ENCODE data around the gene DACH1.

GRCh38 chr13:71852736-71853135 lies 14.3 kb downstream of the DACH1 start:
- TF ChIP-seq, protein P1, sequence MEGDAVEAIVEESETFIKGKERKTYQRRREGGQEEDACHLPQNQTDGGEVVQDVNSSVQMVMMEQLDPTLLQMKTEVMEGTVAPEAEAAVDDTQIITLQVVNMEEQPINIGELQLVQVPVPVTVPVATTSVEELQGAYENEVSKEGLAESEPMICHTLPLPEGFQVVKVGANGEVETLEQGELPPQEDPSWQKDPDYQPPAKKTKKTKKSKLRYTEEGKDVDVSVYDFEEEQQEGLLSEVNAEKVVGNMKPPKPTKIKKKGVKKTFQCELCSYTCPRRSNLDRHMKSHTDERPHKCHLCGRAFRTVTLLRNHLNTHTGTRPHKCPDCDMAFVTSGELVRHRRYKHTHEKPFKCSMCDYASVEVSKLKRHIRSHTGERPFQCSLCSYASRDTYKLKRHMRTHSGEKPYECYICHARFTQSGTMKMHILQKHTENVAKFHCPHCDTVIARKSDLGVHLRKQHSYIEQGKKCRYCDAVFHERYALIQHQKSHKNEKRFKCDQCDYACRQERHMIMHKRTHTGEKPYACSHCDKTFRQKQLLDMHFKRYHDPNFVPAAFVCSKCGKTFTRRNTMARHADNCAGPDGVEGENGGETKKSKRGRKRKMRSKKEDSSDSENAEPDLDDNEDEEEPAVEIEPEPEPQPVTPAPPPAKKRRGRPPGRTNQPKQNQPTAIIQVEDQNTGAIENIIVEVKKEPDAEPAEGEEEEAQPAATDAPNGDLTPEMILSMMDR (IDR thresholded peaks at IDR 0.05) = no peak
- no peak for TF ChIP-seq POLR2A (IDR thresholded peaks at IDR 0.05)

Measured in esophagus squamous epithelium (tissue), 4 donors.